Lower lobe of right lung (tissue), 2 donors: Measurements from ENCODE around the gene CFLAR. TPM values are rescaled to one million over a fixed set of nuclear protein-coding genes. Genes with fewer than 3 reads are reported as not detected.
"Not testable (repeated sequence)": the region's sequence is repeated elsewhere in the genome, so short reads cannot be mapped to it uniquely, and the experiment has no call there.

Experiments
- ATAC-seq, 2 donors: fragments of 200-7000 bp; cut with Tn5 transposase; one replicate each; pipeline ENCODE4 v1.9.1; 2020 to 2022; ENCODE audit warnings: mild to moderate bottlenecking in 2 of 2, moderate library complexity in 2 of 2
- DNase-seq: peaks from one replicate; pipeline ENCODE4 v3.0.0-alpha.2; 2020
- H3K27ac ChIP-seq: fragments of 200-600 bp; one replicate; pipeline ENCODE4 v1.8.0; 2022
- H3K27me3 ChIP-seq: fragments of 200-600 bp; one replicate; pipeline ENCODE4 v1.8.0; 2022; ENCODE audit warnings: low read depth
- H3K36me3 ChIP-seq: fragments of 200-600 bp; one replicate; pipeline ENCODE4 v1.8.0; 2022; ENCODE audit warnings: mild to moderate bottlenecking
- H3K4me1 ChIP-seq: fragments of 200-600 bp; one replicate; pipeline ENCODE4 v1.8.0; 2022
- H3K4me3 ChIP-seq: fragments of 200-600 bp; one replicate; pipeline ENCODE4 v1.8.0; 2022; ENCODE audit warnings: mild to moderate bottlenecking
- H3K9me3 ChIP-seq: fragments of 200-600 bp; one replicate; pipeline ENCODE4 v1.8.0; 2022
- intact Hi-C: fragments of 100-400 bp; cut with DNase I; formaldehyde crosslinking; loops from one replicate; pipeline ENCODE4 v1.11.0; 2022
- total RNA-seq: library from RNA; stranded (reverse); fragmentation: NEBNext Ultra II Directional; extraction: Animal tissue kit (Norgen Biotek cat#: 25700); gene quantifications from one replicate; pipeline ENCODE4 v1.2.1, GENCODE V29; 2021
- TF ChIP-seq, protein P1 (sequence below): fragments of 200-600 bp; IDR thresholded peaks from one replicate; pipeline ENCODE4 v1.8.0; 2022; ENCODE audit warnings: antibody characterized with exemption, mild to moderate bottlenecking
- donor health status: DM: no; HTN: yes; CAD: no; lungs with severe emphysema.

CFLAR gene
- total RNA-seq, 1 donor from 2014 or later = 345 TPM

DNA sequence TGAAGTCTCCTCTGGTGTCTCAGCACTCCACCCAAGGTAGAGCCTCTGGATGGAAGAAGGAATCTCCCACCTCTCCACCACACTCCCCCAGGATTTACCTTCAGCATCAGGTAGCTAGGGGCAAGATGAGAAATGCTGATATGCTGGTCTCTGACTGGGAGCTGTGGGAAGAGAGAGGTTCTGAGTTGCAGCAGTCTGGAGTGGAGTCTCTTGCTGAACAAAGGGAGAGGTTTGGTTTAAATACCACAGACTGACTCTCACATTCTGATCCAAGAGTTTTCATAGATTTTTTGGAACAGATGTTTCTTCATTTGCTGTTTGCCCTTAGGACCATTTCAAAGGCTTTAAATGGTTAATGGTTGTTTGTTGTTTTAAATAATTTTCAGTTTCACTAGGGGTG lies 1.1 kb upstream of the CFLAR start:
- Histone ChIP-seq H3K9me3 (no peaks in the 10 kb centered on the region), H3K4me1 (peaks cover 10% of the 10 kb centered on the region), H3K4me3 (peak overlapping the region; percentile 77), H3K27me3 (no peaks in the 10 kb centered on the region), H3K36me3 (no peaks in the 10 kb centered on the region), H3K27ac (peak overlapping the region; percentile 100)
- TF ChIP-seq, protein P1, sequence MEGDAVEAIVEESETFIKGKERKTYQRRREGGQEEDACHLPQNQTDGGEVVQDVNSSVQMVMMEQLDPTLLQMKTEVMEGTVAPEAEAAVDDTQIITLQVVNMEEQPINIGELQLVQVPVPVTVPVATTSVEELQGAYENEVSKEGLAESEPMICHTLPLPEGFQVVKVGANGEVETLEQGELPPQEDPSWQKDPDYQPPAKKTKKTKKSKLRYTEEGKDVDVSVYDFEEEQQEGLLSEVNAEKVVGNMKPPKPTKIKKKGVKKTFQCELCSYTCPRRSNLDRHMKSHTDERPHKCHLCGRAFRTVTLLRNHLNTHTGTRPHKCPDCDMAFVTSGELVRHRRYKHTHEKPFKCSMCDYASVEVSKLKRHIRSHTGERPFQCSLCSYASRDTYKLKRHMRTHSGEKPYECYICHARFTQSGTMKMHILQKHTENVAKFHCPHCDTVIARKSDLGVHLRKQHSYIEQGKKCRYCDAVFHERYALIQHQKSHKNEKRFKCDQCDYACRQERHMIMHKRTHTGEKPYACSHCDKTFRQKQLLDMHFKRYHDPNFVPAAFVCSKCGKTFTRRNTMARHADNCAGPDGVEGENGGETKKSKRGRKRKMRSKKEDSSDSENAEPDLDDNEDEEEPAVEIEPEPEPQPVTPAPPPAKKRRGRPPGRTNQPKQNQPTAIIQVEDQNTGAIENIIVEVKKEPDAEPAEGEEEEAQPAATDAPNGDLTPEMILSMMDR = no peak
- intact Hi-C loops = loop anchor here (10.0 kb wide), 1 partner anchor 50 kb away; no protein-coding TSS in a partner anchor
- DNase-seq = no peak
- no peak for ATAC-seq

DNA sequence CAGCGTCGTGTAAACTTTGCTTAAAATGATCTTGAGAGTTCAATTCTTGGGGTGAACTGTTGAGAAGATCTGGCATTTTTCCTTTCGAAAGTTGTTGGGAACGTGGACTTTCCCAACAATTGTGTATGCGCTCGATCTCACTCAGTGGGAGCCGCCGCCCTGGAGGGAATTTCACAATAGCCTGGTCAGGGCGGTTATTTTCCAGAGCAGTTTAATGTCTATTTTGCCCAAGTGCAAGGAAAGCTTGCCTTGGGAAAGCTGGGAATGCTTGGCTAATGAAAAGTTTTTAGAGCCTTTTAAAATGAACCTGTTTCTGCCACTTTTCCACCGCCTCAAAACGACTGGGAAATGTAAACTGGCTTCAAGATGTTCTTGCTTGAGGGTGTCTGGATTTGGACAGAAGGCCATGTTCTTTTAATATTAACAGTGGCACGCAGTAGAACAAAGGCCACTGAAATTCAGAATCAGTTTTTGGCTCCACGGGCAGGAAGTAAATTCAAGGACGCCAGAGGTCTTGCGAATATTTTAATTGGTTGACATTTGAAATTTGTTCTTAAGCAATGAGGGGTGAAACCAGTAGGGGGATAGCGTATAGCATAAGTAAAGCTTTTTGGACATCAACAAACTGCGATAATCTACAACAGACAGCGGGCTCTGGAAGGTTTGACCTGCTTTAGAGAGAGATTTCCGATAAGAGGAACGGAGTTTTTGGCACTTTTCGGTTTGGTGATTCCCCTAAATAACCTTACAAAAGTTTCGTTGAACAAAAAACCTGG lies 1.2 kb downstream of the CFLAR start:
- no peak for DNase-seq
- H3K36me3 ChIP-seq = peaks cover 3% of the 10 kb centered on the region
- peaks cover 28% of the 10 kb centered on the region for H3K4me1 ChIP-seq
- peak overlapping the region; percentile 77 for H3K4me3 ChIP-seq
- no peaks in the 10 kb centered on the region for H3K27me3 ChIP-seq
- H3K27ac ChIP-seq = peak overlapping the region; percentile 100
- ATAC-seq = peak; percentile 45 to 56
- TF ChIP-seq, protein P1 = peak; percentile 39
- no peaks in the 10 kb centered on the region for H3K9me3 ChIP-seq
- intact Hi-C loops = loop anchor here (10.0 kb wide), 1 partner anchor 48 kb away; no protein-coding TSS in a partner anchor

DNA sequence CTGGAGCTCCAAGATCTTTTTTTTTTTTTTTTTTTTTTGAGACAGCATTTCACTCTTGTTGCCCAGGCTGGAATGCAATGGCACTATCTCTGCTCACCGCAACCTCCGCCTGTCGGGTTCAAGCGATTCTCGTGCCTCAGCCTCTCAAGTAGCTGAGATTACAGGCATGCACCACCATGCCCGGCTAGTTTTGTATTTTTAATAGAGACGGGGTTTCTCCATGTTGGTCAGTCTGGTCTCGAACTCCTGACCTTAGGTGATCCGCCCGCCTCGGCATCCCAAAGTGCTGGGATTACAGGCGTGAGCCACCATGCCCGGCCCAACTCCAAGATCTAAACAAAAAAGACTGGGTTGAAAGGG lies 1.8 kb downstream of the CFLAR start:
- not testable (repeated sequence) for DNase-seq, H3K27me3 ChIP-seq, H3K36me3 ChIP-seq, H3K9me3 ChIP-seq
- H3K4me3 ChIP-seq = peak overlapping the region; percentile 77
- intact Hi-C loops = loop anchor here (10.0 kb wide), 1 partner anchor 47 kb away; no protein-coding TSS in a partner anchor
- peak in 1 of 2 donors; percentile 5 for ATAC-seq
- H3K27ac ChIP-seq = peak overlapping the region; percentile 100
- H3K4me1 ChIP-seq = peaks cover 34% of the 10 kb centered on the region

DNA sequence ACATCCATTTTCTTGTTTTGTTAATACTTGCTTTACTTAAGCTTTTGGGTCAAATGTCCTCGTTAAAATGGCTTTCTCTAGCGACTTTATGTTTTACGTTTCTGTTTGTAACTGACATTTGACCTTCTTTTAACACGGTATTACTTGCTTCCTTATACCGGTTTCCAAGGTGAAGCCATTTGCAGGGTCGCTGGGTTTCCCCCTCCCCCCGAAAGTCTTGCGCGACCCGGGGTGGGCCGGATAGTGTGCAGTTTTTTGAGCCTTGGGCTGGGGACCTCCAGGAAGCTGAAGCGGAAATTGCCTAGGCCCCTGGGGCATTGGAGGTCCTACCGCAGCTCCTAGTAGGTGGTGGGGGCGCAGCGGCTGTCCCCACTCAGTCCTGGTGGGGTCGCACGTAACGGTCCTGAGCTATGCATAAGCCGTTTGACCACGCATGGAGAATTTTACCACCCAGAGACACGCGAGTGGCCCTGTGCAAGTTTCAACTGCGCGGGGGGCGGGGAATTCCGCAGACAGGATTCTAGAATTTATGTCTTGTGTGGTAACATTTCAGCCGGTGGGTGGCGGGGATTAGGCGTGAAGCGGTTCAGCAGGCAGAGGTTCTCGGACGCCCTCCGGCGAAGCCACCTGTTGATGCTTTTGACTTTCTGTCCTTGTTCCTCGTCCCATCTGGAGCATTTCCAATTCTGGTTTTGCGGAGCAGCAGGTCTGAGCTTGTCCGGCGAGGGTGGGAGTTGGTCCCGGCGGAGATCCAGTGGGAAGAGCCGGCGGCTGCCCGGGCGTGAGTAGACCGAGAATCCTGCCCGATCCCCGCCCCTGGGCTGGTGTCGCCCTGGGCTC lies 2.4 kb downstream of the CFLAR start:
- intact Hi-C loops = loop anchor here (10.0 kb wide), 1 partner anchor 46 kb away; no protein-coding TSS in a partner anchor
- H3K4me1 ChIP-seq = peaks cover 40% of the 10 kb centered on the region
- peaks cover 14% of the 10 kb centered on the region for H3K36me3 ChIP-seq
- DNase-seq (peak; percentile 94), ATAC-seq (peak; percentile 65 to 73)
- H3K27ac ChIP-seq = peak overlapping the region; percentile 100
- H3K9me3 ChIP-seq = no peaks in the 10 kb centered on the region
- TF ChIP-seq, protein P1 = peak; percentile 55
- H3K27me3 ChIP-seq = no peaks in the 10 kb centered on the region
- H3K4me3 ChIP-seq = peak overlapping the region; percentile 77

DNA sequence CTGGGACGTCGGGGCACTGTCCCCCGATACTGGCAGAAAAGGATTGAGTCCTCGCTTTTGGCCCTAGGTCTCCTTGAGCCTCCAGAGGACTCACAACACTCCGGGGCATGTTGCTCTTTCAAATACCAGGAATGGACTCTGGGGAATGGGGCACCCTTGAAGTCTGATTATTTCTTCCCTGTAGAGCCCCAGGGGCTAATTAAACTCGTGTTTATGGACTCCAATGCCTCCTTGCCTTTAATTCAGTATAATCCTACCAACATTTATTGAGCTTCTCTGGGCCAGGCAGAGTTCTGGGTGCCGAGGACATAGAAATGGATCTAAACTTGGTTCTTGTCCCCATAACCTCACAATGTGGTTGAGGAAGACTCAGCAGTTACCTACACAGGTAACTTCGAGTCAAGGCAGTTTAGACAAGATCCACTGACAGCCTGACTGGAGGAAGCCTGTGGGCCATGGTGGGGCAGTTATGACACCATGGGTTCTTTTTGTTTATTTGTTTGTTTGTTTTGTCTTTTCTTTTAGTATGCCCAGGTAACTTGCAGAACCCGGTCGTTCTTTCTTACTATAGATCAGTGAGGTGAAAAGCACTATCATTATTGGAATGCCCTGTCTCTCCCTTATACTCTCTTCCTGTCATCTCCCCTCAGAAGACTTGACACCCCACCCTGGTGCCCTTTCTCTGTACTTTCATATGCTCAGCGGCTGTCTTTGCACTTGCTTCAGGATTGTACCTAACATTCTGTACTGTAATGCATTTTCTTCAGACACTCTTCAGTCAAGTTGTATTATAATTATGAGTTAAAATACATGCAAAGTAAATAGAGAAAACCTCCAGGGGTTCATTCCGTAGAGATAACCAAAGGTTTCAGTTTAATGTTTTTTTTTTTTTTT lies 3.2 kb downstream of the CFLAR start:
- Histone ChIP-seq H3K9me3 (no peaks in the 10 kb centered on the region), H3K36me3 (peaks cover 21% of the 10 kb centered on the region), H3K27ac (peak overlapping the region; percentile 100), H3K4me1 (peaks cover 48% of the 10 kb centered on the region), H3K4me3 (peak overlapping the region; percentile 77), H3K27me3 (no peaks in the 10 kb centered on the region)
- intact Hi-C loops = loop anchor here (10.0 kb wide), 1 partner anchor 46 kb away; no protein-coding TSS in a partner anchor
- DNase-seq (no peak), ATAC-seq (peak; percentile 9 to 15)
- TF ChIP-seq, protein P1 = no peak
